Mammary epithelial cell (primary cell): ENCODE results near the gene TFF2.

Experiments used
- CTCF ChIP-seq, 2 donors: IDR thresholded peaks in 1 of 2; conservative IDR thresholded peaks in 1 of 2; 2 replicates each; pipeline ENCODE4 v1.5.1; 2011 to 2012; ENCODE audit warnings: inconsistent platforms in 2 of 2, low read length in 2 of 2, mild to moderate bottlenecking in 2 of 2, control low read depth in 1 of 2, low read depth in 1 of 2; ENCODE audit not compliant: insufficient read depth in 1 of 2; ENCODE audit errors: extremely low read depth in 1 of 2
- EZH2 ChIP-seq: IDR thresholded peaks from 2 replicates; pipeline ENCODE4 v1.6.1; 2012; ENCODE audit warnings: low read length, inconsistent platforms, borderline replicate concordance

GRCh38 chr21:42397746-42398394, 47.1 kb upstream of the TFF2 start:
- TF ChIP-seq CTCF (conservative IDR thresholded peaks at IDR 0.05 in 1 of 2, IDR thresholded peaks at IDR 0.05 in 1 of 2; ENCODE audit: extremely low read depth in 1 of 2, insufficient read depth in 1 of 2, low read depth in 1 of 2, low read length in 2 of 2) (no peak), EZH2 (no peak)
